Measurements from ENCODE around the gene LRRC4C. TPM values are rescaled to one million over a fixed set of nuclear protein-coding genes. Genes with fewer than 3 reads are reported as not detected.

Gene LRRC4C
- total and polyA plus RNA-seq, 2 experiments from 2014 or later = 0.35 to 1.1 TPM

DNA sequence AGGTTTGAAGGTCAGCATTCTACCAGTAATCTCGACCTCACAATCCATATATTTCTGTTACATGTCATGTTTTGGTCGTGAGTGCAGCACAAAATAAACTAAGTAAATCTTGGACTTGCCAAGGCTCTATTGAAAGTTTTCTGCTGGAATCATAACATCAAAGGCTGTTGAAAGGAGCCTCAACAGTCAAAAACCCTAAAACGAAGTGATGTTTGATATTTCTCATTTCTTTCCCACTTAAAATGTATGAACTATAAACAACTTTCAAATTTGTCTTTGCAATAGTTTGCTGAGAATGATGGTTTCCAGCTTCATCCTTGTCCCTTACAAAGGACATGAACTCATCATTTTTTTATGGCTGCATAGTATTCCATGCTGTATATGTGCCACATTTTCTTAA is 1118.5 kb downstream of the LRRC4C start:
- Mint-ChIP-seq H3K27ac (no peak overlapping the region), H3K36me3 (ENCODE audit: low read depth) (no peaks in the 10 kb centered on the region), H3K27me3 (ENCODE audit: insufficient read depth, low read depth, poor library complexity) (peaks cover 6% of the 10 kb centered on the region), H3K4me1 (peaks cover 6% of the 10 kb centered on the region; the same call in 2 of the 3 replicates), H3K9me3 (no peaks in the 10 kb centered on the region; the same call in 1 of the 3 replicates), H3K4me3 (no peak overlapping the region)
- no peaks in the 10 kb centered on the region for H3K79me2 ChIP-seq (replicated peaks; ENCODE audit: insufficient read depth)
- TF ChIP-seq, protein P1, sequence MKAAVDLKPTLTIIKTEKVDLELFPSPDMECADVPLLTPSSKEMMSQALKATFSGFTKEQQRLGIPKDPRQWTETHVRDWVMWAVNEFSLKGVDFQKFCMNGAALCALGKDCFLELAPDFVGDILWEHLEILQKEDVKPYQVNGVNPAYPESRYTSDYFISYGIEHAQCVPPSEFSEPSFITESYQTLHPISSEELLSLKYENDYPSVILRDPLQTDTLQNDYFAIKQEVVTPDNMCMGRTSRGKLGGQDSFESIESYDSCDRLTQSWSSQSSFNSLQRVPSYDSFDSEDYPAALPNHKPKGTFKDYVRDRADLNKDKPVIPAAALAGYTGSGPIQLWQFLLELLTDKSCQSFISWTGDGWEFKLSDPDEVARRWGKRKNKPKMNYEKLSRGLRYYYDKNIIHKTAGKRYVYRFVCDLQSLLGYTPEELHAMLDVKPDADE (IDR thresholded peaks at IDR 0.05) = no peak
- TF ChIP-seq JUNB (IDR thresholded peaks at IDR 0.05; ENCODE audit: unreplicated experiment) (no peak), ZNF114 (CRISPR knock-in tag; IDR thresholded peaks at IDR 0.05) (no peak), STAT1 (IDR thresholded peaks at IDR 0.05; ENCODE audit: unreplicated experiment) (no peak), EZH2phosphoT487 (IDR thresholded peaks at IDR 0.05; ENCODE audit: unreplicated experiment) (no peak), NANOG (IDR thresholded peaks at IDR 0.05; ENCODE audit: borderline replicate concordance) (no peak), EZH2 (IDR thresholded peaks at IDR 0.05; ENCODE audit: low read depth, unreplicated experiment) (no peak), POLR2AphosphoS5 (IDR thresholded peaks at IDR 0.05; ENCODE audit: low read depth) (no peak), ZNF331 (CRISPR knock-in tag; IDR thresholded peaks at IDR 0.05; ENCODE audit: low read depth) (no peak), CREB1 (CRISPR knock-in tag; IDR thresholded peaks at IDR 0.05; ENCODE audit: low read depth) (no peak)
- TF ChIP-seq, protein P2, sequence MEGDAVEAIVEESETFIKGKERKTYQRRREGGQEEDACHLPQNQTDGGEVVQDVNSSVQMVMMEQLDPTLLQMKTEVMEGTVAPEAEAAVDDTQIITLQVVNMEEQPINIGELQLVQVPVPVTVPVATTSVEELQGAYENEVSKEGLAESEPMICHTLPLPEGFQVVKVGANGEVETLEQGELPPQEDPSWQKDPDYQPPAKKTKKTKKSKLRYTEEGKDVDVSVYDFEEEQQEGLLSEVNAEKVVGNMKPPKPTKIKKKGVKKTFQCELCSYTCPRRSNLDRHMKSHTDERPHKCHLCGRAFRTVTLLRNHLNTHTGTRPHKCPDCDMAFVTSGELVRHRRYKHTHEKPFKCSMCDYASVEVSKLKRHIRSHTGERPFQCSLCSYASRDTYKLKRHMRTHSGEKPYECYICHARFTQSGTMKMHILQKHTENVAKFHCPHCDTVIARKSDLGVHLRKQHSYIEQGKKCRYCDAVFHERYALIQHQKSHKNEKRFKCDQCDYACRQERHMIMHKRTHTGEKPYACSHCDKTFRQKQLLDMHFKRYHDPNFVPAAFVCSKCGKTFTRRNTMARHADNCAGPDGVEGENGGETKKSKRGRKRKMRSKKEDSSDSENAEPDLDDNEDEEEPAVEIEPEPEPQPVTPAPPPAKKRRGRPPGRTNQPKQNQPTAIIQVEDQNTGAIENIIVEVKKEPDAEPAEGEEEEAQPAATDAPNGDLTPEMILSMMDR (conservative IDR thresholded peaks at IDR 0.05; ENCODE audit: low read depth in 2 of 2) = no peak
- TF ChIP-seq, protein P3, sequence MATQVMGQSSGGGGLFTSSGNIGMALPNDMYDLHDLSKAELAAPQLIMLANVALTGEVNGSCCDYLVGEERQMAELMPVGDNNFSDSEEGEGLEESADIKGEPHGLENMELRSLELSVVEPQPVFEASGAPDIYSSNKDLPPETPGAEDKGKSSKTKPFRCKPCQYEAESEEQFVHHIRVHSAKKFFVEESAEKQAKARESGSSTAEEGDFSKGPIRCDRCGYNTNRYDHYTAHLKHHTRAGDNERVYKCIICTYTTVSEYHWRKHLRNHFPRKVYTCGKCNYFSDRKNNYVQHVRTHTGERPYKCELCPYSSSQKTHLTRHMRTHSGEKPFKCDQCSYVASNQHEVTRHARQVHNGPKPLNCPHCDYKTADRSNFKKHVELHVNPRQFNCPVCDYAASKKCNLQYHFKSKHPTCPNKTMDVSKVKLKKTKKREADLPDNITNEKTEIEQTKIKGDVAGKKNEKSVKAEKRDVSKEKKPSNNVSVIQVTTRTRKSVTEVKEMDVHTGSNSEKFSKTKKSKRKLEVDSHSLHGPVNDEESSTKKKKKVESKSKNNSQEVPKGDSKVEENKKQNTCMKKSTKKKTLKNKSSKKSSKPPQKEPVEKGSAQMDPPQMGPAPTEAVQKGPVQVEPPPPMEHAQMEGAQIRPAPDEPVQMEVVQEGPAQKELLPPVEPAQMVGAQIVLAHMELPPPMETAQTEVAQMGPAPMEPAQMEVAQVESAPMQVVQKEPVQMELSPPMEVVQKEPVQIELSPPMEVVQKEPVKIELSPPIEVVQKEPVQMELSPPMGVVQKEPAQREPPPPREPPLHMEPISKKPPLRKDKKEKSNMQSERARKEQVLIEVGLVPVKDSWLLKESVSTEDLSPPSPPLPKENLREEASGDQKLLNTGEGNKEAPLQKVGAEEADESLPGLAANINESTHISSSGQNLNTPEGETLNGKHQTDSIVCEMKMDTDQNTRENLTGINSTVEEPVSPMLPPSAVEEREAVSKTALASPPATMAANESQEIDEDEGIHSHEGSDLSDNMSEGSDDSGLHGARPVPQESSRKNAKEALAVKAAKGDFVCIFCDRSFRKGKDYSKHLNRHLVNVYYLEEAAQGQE (IDR thresholded peaks at IDR 0.05; ENCODE audit: unreplicated experiment) = no peak
- TF ChIP-seq, protein P4, sequence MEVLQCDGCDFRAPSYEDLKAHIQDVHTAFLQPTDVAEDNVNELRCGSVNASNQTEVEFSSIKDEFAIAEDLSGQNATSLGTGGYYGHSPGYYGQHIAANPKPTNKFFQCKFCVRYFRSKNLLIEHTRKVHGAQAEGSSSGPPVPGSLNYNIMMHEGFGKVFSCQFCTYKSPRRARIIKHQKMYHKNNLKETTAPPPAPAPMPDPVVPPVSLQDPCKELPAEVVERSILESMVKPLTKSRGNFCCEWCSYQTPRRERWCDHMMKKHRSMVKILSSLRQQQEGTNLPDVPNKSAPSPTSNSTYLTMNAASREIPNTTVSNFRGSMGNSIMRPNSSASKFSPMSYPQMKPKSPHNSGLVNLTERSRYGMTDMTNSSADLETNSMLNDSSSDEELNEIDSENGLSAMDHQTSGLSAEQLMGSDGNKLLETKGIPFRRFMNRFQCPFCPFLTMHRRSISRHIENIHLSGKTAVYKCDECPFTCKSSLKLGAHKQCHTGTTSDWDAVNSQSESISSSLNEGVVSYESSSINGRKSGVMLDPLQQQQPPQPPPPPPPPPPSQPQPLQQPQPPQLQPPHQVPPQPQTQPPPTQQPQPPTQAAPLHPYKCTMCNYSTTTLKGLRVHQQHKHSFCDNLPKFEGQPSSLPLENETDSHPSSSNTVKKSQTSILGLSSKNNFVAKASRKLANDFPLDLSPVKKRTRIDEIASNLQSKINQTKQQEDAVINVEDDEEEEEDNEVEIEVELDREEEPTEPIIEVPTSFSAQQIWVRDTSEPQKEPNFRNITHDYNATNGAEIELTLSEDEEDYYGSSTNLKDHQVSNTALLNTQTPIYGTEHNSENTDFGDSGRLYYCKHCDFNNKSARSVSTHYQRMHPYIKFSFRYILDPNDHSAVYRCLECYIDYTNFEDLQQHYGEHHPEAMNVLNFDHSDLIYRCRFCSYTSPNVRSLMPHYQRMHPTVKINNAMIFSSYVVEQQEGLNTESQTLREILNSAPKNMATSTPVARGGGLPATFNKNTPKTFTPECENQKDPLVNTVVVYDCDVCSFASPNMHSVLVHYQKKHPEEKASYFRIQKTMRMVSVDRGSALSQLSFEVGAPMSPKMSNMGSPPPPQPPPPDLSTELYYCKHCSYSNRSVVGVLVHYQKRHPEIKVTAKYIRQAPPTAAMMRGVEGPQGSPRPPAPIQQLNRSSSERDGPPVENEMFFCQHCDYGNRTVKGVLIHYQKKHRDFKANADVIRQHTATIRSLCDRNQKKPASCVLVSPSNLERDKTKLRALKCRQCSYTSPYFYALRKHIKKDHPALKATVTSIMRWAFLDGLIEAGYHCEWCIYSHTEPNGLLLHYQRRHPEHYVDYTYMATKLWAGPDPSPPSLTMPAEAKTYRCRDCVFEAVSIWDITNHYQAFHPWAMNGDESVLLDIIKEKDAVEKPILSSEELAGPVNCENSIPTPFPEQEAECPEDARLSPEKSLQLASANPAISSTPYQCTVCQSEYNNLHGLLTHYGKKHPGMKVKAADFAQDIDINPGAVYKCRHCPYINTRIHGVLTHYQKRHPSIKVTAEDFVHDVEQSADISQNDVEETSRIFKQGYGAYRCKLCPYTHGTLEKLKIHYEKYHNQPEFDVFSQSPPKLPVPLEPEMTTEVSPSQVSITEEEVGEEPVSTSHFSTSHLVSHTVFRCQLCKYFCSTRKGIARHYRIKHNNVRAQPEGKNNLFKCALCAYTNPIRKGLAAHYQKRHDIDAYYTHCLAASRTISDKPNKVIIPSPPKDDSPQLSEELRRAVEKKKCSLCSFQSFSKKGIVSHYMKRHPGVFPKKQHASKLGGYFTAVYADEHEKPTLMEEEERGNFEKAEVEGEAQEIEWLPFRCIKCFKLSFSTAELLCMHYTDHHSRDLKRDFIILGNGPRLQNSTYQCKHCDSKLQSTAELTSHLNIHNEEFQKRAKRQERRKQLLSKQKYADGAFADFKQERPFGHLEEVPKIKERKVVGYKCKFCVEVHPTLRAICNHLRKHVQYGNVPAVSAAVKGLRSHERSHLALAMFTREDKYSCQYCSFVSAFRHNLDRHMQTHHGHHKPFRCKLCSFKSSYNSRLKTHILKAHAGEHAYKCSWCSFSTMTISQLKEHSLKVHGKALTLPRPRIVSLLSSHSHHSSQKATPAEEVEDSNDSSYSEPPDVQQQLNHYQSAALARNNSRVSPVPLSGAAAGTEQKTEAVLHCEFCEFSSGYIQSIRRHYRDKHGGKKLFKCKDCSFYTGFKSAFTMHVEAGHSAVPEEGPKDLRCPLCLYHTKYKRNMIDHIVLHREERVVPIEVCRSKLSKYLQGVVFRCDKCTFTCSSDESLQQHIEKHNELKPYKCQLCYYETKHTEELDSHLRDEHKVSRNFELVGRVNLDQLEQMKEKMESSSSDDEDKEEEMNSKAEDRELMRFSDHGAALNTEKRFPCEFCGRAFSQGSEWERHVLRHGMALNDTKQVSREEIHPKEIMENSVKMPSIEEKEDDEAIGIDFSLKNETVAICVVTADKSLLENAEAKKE (CRISPR knock-in tag; IDR thresholded peaks at IDR 0.05) = no peak
- no peak overlapping the region for H3K4me3 ChIP-seq
- ATAC-seq = no peak
- no peak overlapping the region for H3K27ac ChIP-seq (ENCODE audit: low read depth)
- no peak for DNase-seq (ENCODE audit: low spot score)
- no peaks in the 10 kb centered on the region for H3K36me3 ChIP-seq (ENCODE audit: insufficient read depth)
- H4K20me1 ChIP-seq (replicated peaks; ENCODE audit: insufficient read depth) = no peaks in the 10 kb centered on the region
- H3K4me1 ChIP-seq (ENCODE audit: insufficient read depth) = no peaks in the 10 kb centered on the region
- no peak overlapping the region for H3K4me2 ChIP-seq
- H3K27me3 ChIP-seq (ENCODE audit: insufficient read depth) = no peaks in the 10 kb centered on the region
- no peaks in the 10 kb centered on the region for H3F3A ChIP-seq (replicated peaks; ENCODE audit: low read depth)
- H3K9me2 ChIP-seq (ENCODE audit: insufficient read depth) = no peaks in the 10 kb centered on the region
- no peak overlapping the region for H2AFZ ChIP-seq

Data from GM23338 (cell line).